IMR-90 (cell line): ENCODE measurements around the gene PTPRN2. TPM values are rescaled to one million over a fixed set of nuclear protein-coding genes. Genes with fewer than 3 reads are reported as not detected.

Experiments
- ATAC-seq: fragments of 200-7000 bp; cut with Tn5 transposase; 2 replicates; pipeline ENCODE4 v1.9.1; 2020; ENCODE audit warnings: low read depth, mild to moderate bottlenecking, moderate library complexity
- BruUV-seq: library from RNA; stranded (reverse); fragments of 400-500 nt; replicated peaks from 2 replicates; lab custom pipeline; 2021; lab: Mats Ljungman, UMichigan
- CTCF ChIA-PET: fragments of 300-600 bp; formaldehyde crosslinking; extraction: SDS; loops from one replicate; lab custom pipeline; 2021; ENCODE audit warnings: antibody characterized with exemption; lab: Yijun Ruan, JAX
- POLR2A ChIA-PET: fragments of 300-600 bp; sonication (Branson Sonifier 250); formaldehyde crosslinking; loops from one replicate; lab custom pipeline; 2022; ENCODE audit warnings: antibody characterized with exemption; ENCODE audit not compliant: unreplicated experiment; lab: Charles Lee
- DNase-seq: peaks from one replicate; pipeline ENCODE4 v3.0.0; 2013
- H2AFZ ChIP-seq: replicated peaks from 2 replicates; pipeline ENCODE3; 2013; ENCODE audit warnings: low read length, mild to moderate bottlenecking; ENCODE audit not compliant: poor library complexity
- H2AK5ac ChIP-seq: 2 replicates; pipeline ENCODE4 v1.6.1; 2013; ENCODE audit warnings: low read depth, low read length, inconsistent platforms
- H2AK9ac ChIP-seq: replicated peaks from 2 replicates; pipeline ENCODE3; 2013; ENCODE audit warnings: mild to moderate bottlenecking, low read depth, low read length, moderate library complexity; ENCODE audit not compliant: poor library complexity
- H2BK120ac ChIP-seq: 2 replicates; pipeline ENCODE4 v1.6.1; 2013; ENCODE audit warnings: low read depth, low read length, inconsistent platforms
- H2BK15ac ChIP-seq: 3 replicates; pipeline ENCODE4 v1.6.1; 2013; ENCODE audit warnings: low read depth, low read length, inconsistent platforms
- H2BK20ac ChIP-seq: 2 replicates; pipeline ENCODE4 v1.6.1; 2013; ENCODE audit warnings: low read depth, mild to moderate bottlenecking, inconsistent platforms, low read length, moderate library complexity
- H2BK5ac ChIP-seq: 2 replicates; pipeline ENCODE4 v1.6.1; 2013; ENCODE audit warnings: mild to moderate bottlenecking, low read depth, low read length, inconsistent platforms; ENCODE audit not compliant: poor library complexity, severe bottlenecking
- H3K14ac ChIP-seq: replicated peaks from 2 replicates; pipeline ENCODE4 v1.6.1; 2013; ENCODE audit warnings: low read depth, low read length, inconsistent platforms
- H3K18ac ChIP-seq: 2 replicates; pipeline ENCODE4 v1.6.1; 2013; ENCODE audit warnings: low read depth, low read length, control low read depth
- H3K23ac ChIP-seq: 2 replicates; pipeline ENCODE4 v1.6.1; 2013; ENCODE audit warnings: low read depth, low read length, inconsistent platforms
- H3K27ac ChIP-seq: 2 replicates; pipeline ENCODE4 v1.5.1; 2013; ENCODE audit warnings: mild to moderate bottlenecking, control low read depth, low read length; ENCODE audit not compliant: insufficient read depth
- H3K27me3 ChIP-seq: 2 replicates; pipeline ENCODE4 v1.6.1; 2013; ENCODE audit warnings: low read length; ENCODE audit not compliant: control insufficient read depth, insufficient read depth
- H3K36me3 ChIP-seq: 2 replicates; pipeline ENCODE4 v1.6.1; 2013; ENCODE audit warnings: low read length, mixed read lengths; ENCODE audit not compliant: control insufficient read depth, insufficient read depth
- H3K4ac ChIP-seq: 2 replicates; pipeline ENCODE4 v1.6.1; 2013; ENCODE audit warnings: low read depth, low read length, inconsistent platforms
- H3K4me1 ChIP-seq: 2 replicates; pipeline ENCODE4 v1.6.1; 2013; ENCODE audit warnings: low read length, mixed read lengths; ENCODE audit not compliant: control insufficient read depth, insufficient read depth
- H3K4me2 ChIP-seq: 2 replicates; pipeline ENCODE4 v1.6.1; 2013; ENCODE audit warnings: low read depth, mild to moderate bottlenecking, control low read depth, low read length, moderate library complexity
- H3K4me3 ChIP-seq: 2 replicates; pipeline ENCODE4 v1.5.1; 2013; ENCODE audit warnings: low read depth, mild to moderate bottlenecking, control low read depth, low read length, moderate library complexity; ENCODE audit not compliant: insufficient read depth
- H3K56ac ChIP-seq: 2 replicates; pipeline ENCODE4 v1.6.1; 2013; ENCODE audit warnings: low read length, inconsistent platforms; ENCODE audit not compliant: insufficient read depth; ENCODE audit errors: extremely low read depth
- H3K79me1 ChIP-seq, 2 experiments: 2 replicates each; pipeline ENCODE4 v1.6.1; 2013; ENCODE audit warnings: low read length in 2 of 2, inconsistent platforms in 1 of 2, low read depth in 1 of 2
- H3K9ac ChIP-seq: 2 replicates; pipeline ENCODE4 v1.6.1; 2013; ENCODE audit warnings: low read depth, low read length, control low read depth
- H3K9me1 ChIP-seq: 2 replicates; pipeline ENCODE4 v1.6.1; 2013; ENCODE audit warnings: low read length, inconsistent platforms; ENCODE audit not compliant: insufficient read depth
- H3K9me3 ChIP-seq: 2 replicates; pipeline ENCODE4 v1.6.1; 2013; ENCODE audit warnings: low read length; ENCODE audit not compliant: control insufficient read depth, insufficient read depth
- H4K20me1 ChIP-seq: 2 replicates; pipeline ENCODE4 v1.6.1; 2013; ENCODE audit warnings: low read length, inconsistent platforms; ENCODE audit not compliant: insufficient read depth
- H4K5ac ChIP-seq: 2 replicates; pipeline ENCODE4 v1.6.1; 2013; ENCODE audit warnings: mild to moderate bottlenecking, low read depth, low read length, control low read depth
- H4K8ac ChIP-seq, 2 experiments: 2 replicates each; pipeline ENCODE4 v1.6.1; 2013; ENCODE audit warnings: low read depth in 2 of 2, low read length in 2 of 2, control low read depth in 1 of 2, inconsistent platforms in 1 of 2
- H4K91ac ChIP-seq: 2 replicates; pipeline ENCODE4 v1.6.1; 2013; ENCODE audit warnings: low read depth, low read length, inconsistent platforms; ENCODE audit not compliant: insufficient read depth
- BHLHE40 ChIP-seq: fragments of 150-350 bp; IDR thresholded peaks from 2 replicates; pipeline ENCODE4 v1.6.1; 2016; ENCODE audit warnings: mild to moderate bottlenecking, low read depth, low read length
- CEBPB ChIP-seq: IDR thresholded peaks from 2 replicates; pipeline ENCODE4 v1.6.1; 2012; ENCODE audit warnings: low read depth, low read length, improper control_type of control experiment
- CHD1 ChIP-seq: IDR thresholded peaks from 2 replicates; pipeline ENCODE4 v1.6.1; 2012; ENCODE audit warnings: low read depth, low read length, improper control_type of control experiment
- CTCF ChIP-seq: conservative IDR thresholded peaks from 2 replicates; pipeline ENCODE4 v1.5.1; 2012; ENCODE audit warnings: mild to moderate bottlenecking, low read depth, low read length, improper control_type of control experiment
- FOS ChIP-seq: fragments of 150-350 bp; IDR thresholded peaks from 2 replicates; pipeline ENCODE4 v1.6.1; 2016; ENCODE audit warnings: low read depth, low read length
- MAFK ChIP-seq: IDR thresholded peaks from 2 replicates; pipeline ENCODE4 v1.6.1; 2012; ENCODE audit warnings: low read depth, low read length, improper control_type of control experiment
- MAZ ChIP-seq: IDR thresholded peaks from 2 replicates; pipeline ENCODE4 v1.6.1; 2012; ENCODE audit warnings: low read depth, mild to moderate bottlenecking, low read length, improper control_type of control experiment, moderate library complexity, borderline replicate concordance
- MXI1 ChIP-seq: IDR thresholded peaks from 2 replicates; pipeline ENCODE4 v1.6.1; 2012; ENCODE audit warnings: low read depth, mild to moderate bottlenecking, low read length, moderate library complexity, borderline replicate concordance
- NFE2L2 ChIP-seq: fragments of 150-350 bp; IDR thresholded peaks from 2 replicates; pipeline ENCODE4 v1.6.1; 2016; ENCODE audit warnings: low read depth, mild to moderate bottlenecking, low read length
- POLR2A ChIP-seq: IDR thresholded peaks from 2 replicates; pipeline ENCODE4 v1.6.1; 2012; ENCODE audit warnings: mild to moderate bottlenecking, low read depth, low read length
- RAD21 ChIP-seq: IDR thresholded peaks from 2 replicates; pipeline ENCODE4 v1.6.1; 2012; ENCODE audit warnings: low read length, improper control_type of control experiment
- RCOR1 ChIP-seq: IDR thresholded peaks from 2 replicates; pipeline ENCODE4 v1.6.1; 2012; ENCODE audit warnings: mild to moderate bottlenecking, low read length, improper control_type of control experiment; ENCODE audit not compliant: insufficient replicate concordance
- RFX5 ChIP-seq: IDR thresholded peaks from 2 replicates; pipeline ENCODE4 v1.8.0; 2012; ENCODE audit warnings: low read depth, mild to moderate bottlenecking, low read length, moderate library complexity
- SMC3 ChIP-seq: fragments of 150-350 bp; IDR thresholded peaks from 2 replicates; pipeline ENCODE4 v1.6.1; 2016; ENCODE audit warnings: low read depth, mild to moderate bottlenecking, antibody characterized with exemption, low read length, moderate library complexity
- USF2 ChIP-seq: fragments of 150-350 bp; IDR thresholded peaks from 2 replicates; pipeline ENCODE4 v1.6.1; 2017; ENCODE audit warnings: mild to moderate bottlenecking, antibody characterized with exemption, low read length, low read depth
- WGBS, 2 experiments: methylation state at CpG; one replicate each; pipeline versions ENCODE4 v1.1.5 to v1.1.7; 2013; ENCODE audit warnings: missing lambda C conversion rate in 2 of 2; ENCODE audit not compliant: insufficient read length in 1 of 2; ENCODE audit errors: extremely low coverage in 2 of 2; 5-methylcytosine and 5-hydroxymethylcytosine counted together
- dilution Hi-C: fragments of 300-500 bp; cut with HindIII; formaldehyde crosslinking; loops from one replicate; pipeline ENCODE4 v1.14.3; 2018; ENCODE audit warnings: low sequenced_read_pairs; ENCODE audit not compliant: unreplicated experiment
- in situ Hi-C: fragments of 300-500 bp; cut with MboI; formaldehyde crosslinking; loops from 3 replicates; pipeline ENCODE4 v1.14.3; 2019; ENCODE audit warnings: low sequenced_read_pairs, inconsistent platforms, mixed read lengths
- intact Hi-C: fragments of 100-400 bp; cut with micrococcal nuclease; formaldehyde crosslinking; loops from 2 replicates; pipeline ENCODE4 v1.10.0; 2022
- polyA plus RNA-seq, 3 experiments: library from polyadenylated mRNA; depleted of rRNA; stranded (reverse); fragments of >200 nt; gene quantifications; 2 replicates each; pipeline ENCODE4 v1.2.3, GENCODE V29; 2012; ENCODE audit warnings: low replicate concordance in 1 of 3
- total RNA-seq: library from RNA; depleted of rRNA; stranded (reverse); fragments of >200 nt; gene quantifications from 2 replicates; pipeline ENCODE4 v1.2.3, GENCODE V29; 2012
- TF ChIP-seq, protein P1 (sequence below): fragments of 150-350 bp; IDR thresholded peaks from 2 replicates; pipeline ENCODE4 v1.6.1; 2016; ENCODE audit warnings: low read depth, mild to moderate bottlenecking, low read length, moderate library complexity, borderline replicate concordance

The PTPRN2 gene
- total and polyA plus RNA-seq, 2 of the 4 experiments (the other 2 are of a cell fraction): 0.03 TPM; not detected in 1

DNA sequence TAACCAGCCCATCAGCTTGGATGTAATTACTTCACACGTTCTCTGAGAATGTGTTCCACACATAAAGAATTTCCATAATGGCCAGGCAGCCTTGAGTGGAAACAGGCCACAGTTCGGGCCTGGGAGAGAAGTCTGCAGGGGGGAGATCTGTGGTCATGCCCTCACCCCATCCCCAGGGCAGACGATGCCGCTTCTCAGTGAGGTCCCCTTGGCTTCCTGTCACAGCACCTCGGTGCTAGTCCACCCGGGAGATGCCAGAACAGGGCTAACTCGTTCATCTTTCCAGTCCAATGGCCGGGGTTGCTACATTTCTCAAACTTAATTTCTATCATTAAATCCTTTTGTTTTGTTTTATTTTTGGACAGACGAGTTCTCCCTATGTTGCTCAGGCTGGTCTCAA lies 624.1 kb downstream of the PTPRN2 start:
- Histone ChIP-seq H3K9ac (no peak overlapping the region), H3K18ac (no peak overlapping the region), H3K4ac (no peak overlapping the region), H3K36me3 (no peaks in the 10 kb centered on the region), H3K79me1 (no peaks in the 10 kb centered on the region), H3K23ac (no peak overlapping the region), H4K8ac (no peak overlapping the region), H3K4me2 (no peak overlapping the region), H3K14ac (no peak overlapping the region), H2AK5ac (no peak overlapping the region), H3K4me1 (no peaks in the 10 kb centered on the region), H4K20me1 (no peaks in the 10 kb centered on the region), H2BK5ac (no peak overlapping the region), H2BK20ac (no peak overlapping the region), H4K91ac (no peak overlapping the region), H2BK120ac (no peak overlapping the region), H3K56ac (no peak overlapping the region), H4K5ac (no peak overlapping the region), H3K27me3 (no peaks in the 10 kb centered on the region), H3K9me1 (no peaks in the 10 kb centered on the region), H3K27ac (no peak overlapping the region), H2BK15ac (no peak overlapping the region), H2AK9ac (no peak overlapping the region), H3K9me3 (peaks cover 31% of the 10 kb centered on the region), H3K4me3 (no peak overlapping the region), H2AFZ (no peak overlapping the region)
- intact Hi-C loops: no loop called here
- POLR2A ChIA-PET: no interaction called here
- in situ Hi-C loops: no loop called here
- ATAC-seq (no peak), DNase-seq (no peak)
- WGBS, 2 experiments: no CpG with 5 or more reads among the region's 9 CpGs
- CTCF ChIA-PET: no interaction called here
- dilution Hi-C loops: no loop called here
- BruUV-seq: no TSS peak
- TF ChIP-seq NFE2L2: no peak
- no peak for TF ChIP-seq MAZ
- no peak for TF ChIP-seq POLR2A
- no peak for TF ChIP-seq USF2
- no peak for TF ChIP-seq RFX5
- TF ChIP-seq FOS: no peak
- TF ChIP-seq CEBPB: no peak
- no peak for TF ChIP-seq RCOR1
- TF ChIP-seq, protein P1, sequence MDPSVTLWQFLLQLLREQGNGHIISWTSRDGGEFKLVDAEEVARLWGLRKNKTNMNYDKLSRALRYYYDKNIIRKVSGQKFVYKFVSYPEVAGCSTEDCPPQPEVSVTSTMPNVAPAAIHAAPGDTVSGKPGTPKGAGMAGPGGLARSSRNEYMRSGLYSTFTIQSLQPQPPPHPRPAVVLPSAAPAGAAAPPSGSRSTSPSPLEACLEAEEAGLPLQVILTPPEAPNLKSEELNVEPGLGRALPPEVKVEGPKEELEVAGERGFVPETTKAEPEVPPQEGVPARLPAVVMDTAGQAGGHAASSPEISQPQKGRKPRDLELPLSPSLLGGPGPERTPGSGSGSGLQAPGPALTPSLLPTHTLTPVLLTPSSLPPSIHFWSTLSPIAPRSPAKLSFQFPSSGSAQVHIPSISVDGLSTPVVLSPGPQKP: no peak
- no peak for TF ChIP-seq MXI1
- no peak for TF ChIP-seq CTCF
- no peak for TF ChIP-seq CHD1
- TF ChIP-seq BHLHE40: no peak
- TF ChIP-seq MAFK: no peak
- TF ChIP-seq RAD21: no peak
- no peak for TF ChIP-seq SMC3
